Endothelial cell of umbilical vein (primary cell): ENCODE measurements around the gene DCLK2.

ENCODE experiments used
- CTCF ChIP-seq, 2 donors: IDR thresholded peaks; 1 replicate in 1 of 2; 2 replicates in 1 of 2; pipeline ENCODE4 v1.5.1; 2011; ENCODE audit warnings: low read length in 2 of 2, mild to moderate bottlenecking in 2 of 2, moderate library complexity in 2 of 2, control low read depth in 1 of 2, inconsistent platforms in 1 of 2, low read depth in 1 of 2; ENCODE audit not compliant: insufficient read depth in 1 of 2; ENCODE audit errors: extremely low read depth in 1 of 2
- EZH2 ChIP-seq: IDR thresholded peaks from 2 replicates; pipeline ENCODE4 v1.6.1; 2012; ENCODE audit warnings: borderline replicate concordance, low read depth, mild to moderate bottlenecking, moderate library complexity, low read length, inconsistent platforms; ENCODE audit not compliant: severe bottlenecking
- FOS ChIP-seq: IDR thresholded peaks from 2 replicates; pipeline ENCODE4 v1.6.1; 2011; ENCODE audit warnings: mild to moderate bottlenecking, low read length, moderate library complexity, borderline replicate concordance; ENCODE audit not compliant: insufficient read depth
- GATA2 ChIP-seq: IDR thresholded peaks from 2 replicates; pipeline ENCODE4 v1.7.0; 2011; ENCODE audit warnings: low read depth, mild to moderate bottlenecking, moderate library complexity, mixed read lengths, low read length; ENCODE audit not compliant: insufficient read length, insufficient read depth
- JUN ChIP-seq: IDR thresholded peaks from 2 replicates; pipeline ENCODE4 v1.6.1; 2011; ENCODE audit warnings: borderline replicate concordance, low read depth; ENCODE audit not compliant: insufficient read length, insufficient read depth
- MAX ChIP-seq: IDR thresholded peaks from 2 replicates; pipeline ENCODE4 v1.6.1; 2011; ENCODE audit not compliant: insufficient read depth, insufficient read length
- MYC ChIP-seq: IDR thresholded peaks from one replicate; pipeline ENCODE4 v1.6.1; 2011; ENCODE audit warnings: mild to moderate bottlenecking, low read depth, low read length
- POLR2A ChIP-seq: IDR thresholded peaks from 2 replicates; pipeline ENCODE4 v1.6.1; 2012; ENCODE audit warnings: low read depth, mild to moderate bottlenecking, control low read depth, low read length
- POLR2AphosphoS5 ChIP-seq: IDR thresholded peaks from 2 replicates; pipeline ENCODE4 v1.6.1; 2012; ENCODE audit warnings: low read depth, mild to moderate bottlenecking, control low read depth, low read length, moderate library complexity; ENCODE audit not compliant: insufficient read depth

DNA sequence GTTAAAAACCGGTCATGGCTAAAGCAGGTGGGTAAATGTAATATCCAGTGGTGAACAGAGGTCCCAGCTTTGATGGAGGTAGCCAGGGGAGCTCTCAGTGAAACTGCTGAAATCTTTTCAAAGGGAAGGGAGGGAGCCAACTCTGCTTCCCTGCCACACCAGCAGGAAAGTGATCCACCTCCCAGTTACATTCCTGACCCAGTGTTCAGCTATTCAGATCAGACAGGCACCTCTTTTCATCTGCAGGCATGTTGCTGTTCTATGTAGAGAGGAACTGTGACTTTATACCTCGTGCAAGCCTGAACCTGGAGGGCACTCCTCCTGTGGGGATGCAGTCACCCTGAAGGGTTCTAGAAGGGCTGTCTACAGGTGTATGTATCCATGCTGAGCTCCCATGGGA is 37.6 kb downstream of the DCLK2 start:
- TF ChIP-seq CTCF (IDR thresholded peaks at IDR 0.05; ENCODE audit: extremely low read depth in 1 of 2, insufficient read depth in 1 of 2, low read depth in 1 of 2, low read length in 2 of 2) (no peak), POLR2A (no peak), MYC (no peak), POLR2AphosphoS5 (no peak), GATA2 (no peak), EZH2 (no peak), FOS (no peak), MAX (no peak), JUN (no peak)
